ENCODE data around the gene DOCK2.

DNA sequence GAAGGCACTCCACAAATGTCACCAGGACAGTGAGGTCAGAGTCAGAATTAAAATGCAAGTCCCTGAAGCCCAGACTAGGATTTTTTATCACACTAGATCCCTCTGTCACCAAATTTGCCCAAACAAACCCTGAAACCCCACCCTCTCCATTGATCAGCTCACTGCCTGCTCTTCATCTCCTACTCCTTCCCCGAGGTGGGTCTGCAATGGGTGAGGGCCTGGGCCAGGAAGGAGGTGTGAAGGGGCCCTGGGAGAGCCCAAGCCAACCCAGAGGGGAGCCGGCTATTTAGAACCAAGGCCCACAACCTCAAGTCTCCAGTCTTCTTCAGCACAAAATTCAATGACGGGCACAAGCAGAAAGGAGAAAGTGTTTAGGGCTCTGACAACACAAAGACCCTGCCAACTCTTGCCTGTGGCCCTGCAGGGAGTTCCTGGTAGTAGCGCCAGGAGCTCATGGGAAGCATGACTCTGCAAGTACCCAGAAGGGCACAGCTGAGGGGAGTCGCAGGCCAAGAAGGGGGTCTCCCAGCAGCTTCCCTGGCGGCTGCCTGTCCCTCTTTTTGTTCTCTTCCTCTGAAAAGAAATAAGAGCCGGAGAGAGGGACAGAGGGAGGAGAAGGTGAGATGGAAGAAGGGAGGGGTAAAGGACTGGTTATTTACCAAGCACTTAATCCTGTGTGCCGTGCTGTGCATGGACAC lies 474.2 kb downstream of the DOCK2 start:
- TF ChIP-seq POLR2AphosphoS5 (IDR thresholded peaks at IDR 0.05; ENCODE audit: low read depth, low read length) (no peak), SIN3A (IDR thresholded peaks at IDR 0.05; ENCODE audit: borderline replicate concordance, insufficient read depth, low read length) (no peak)
